Chondrocyte (in vitro differentiated cells): Measurements from ENCODE around the gene SIT1. TPM values are rescaled to one million over a fixed set of nuclear protein-coding genes. Genes with fewer than 3 reads are reported as not detected.

Source experiments
- DNase-seq: peaks from one replicate; pipeline ENCODE4 v3.0.0; 2021; ENCODE audit warnings: mixed read lengths, low spot score
- H3K27ac Mint-ChIP-seq: one replicate; pipeline ENCODE4 v1.8.0; 2021; ENCODE audit warnings: mild to moderate bottlenecking, moderate library complexity, mixed read lengths; ENCODE audit not compliant: unreplicated experiment
- H3K27me3 Mint-ChIP-seq: 2 replicates; pipeline ENCODE4 v1.8.0; 2021; ENCODE audit warnings: low read depth, mixed read lengths
- H3K36me3 Mint-ChIP-seq: 2 replicates; pipeline ENCODE4 v1.8.0; 2021; ENCODE audit warnings: low read depth, mixed read lengths
- H3K4me1 Mint-ChIP-seq: 2 replicates; pipeline ENCODE4 v1.8.0; 2021; ENCODE audit warnings: low read depth, mild to moderate bottlenecking, mixed read lengths
- H3K4me3 Mint-ChIP-seq: one replicate; pipeline ENCODE4 v1.8.0; 2021; ENCODE audit warnings: mild to moderate bottlenecking, moderate library complexity, mixed read lengths; ENCODE audit not compliant: unreplicated experiment
- H3K9me3 Mint-ChIP-seq: 2 replicates; pipeline ENCODE4 v1.8.0; 2021; ENCODE audit warnings: low read depth, mixed read lengths
- CTCF ChIP-seq: fragments of 200-600 bp; sonication (generic); IDR thresholded peaks from 2 replicates; pipeline ENCODE4 v1.5.0; 2021; ENCODE audit warnings: antibody characterized with exemption, mild to moderate bottlenecking, moderate library complexity
- total RNA-seq: library from RNA; stranded (reverse); gene quantifications from 3 replicates; pipeline ENCODE4 v1.2.1, GENCODE V29; 2021

SIT1 gene
- total RNA-seq, 1 donor from 2014 or later = not detected

GRCh38 chr9:35667939-35668338, 17.2 kb upstream of the SIT1 start:
- Mint-ChIP-seq H3K27me3 (no peaks in the 10 kb centered on the region), H3K27ac (no peak overlapping the region), H3K4me3 (no peak overlapping the region), H3K4me1 (peaks cover 50% of the 10 kb centered on the region), H3K36me3 (no peaks in the 10 kb centered on the region), H3K9me3 (no peaks in the 10 kb centered on the region)
- TF ChIP-seq CTCF = no peak
- no peak for DNase-seq

- Mint-ChIP-seq H3K36me3 (peaks cover 3% of the 10 kb centered on the region), H3K27me3 (no peaks in the 10 kb centered on the region), H3K4me3 (no peak overlapping the region), H3K27ac (no peak overlapping the region), H3K9me3 (no peaks in the 10 kb centered on the region), H3K4me1 (peaks cover 60% of the 10 kb centered on the region)
- TF ChIP-seq CTCF = no peak
- DNase-seq = no peak
These were observed 15.8 kb upstream of the SIT1 start for GRCh38 chr9:35666549-35666948.

- H3K4me3 Mint-ChIP-seq = peak overlapping the region; percentile 6
These were observed 15.3 kb upstream of the SIT1 start for GRCh38 chr9:35666045-35666444.

GRCh38 chr9:35665471-35665818, 14.7 kb upstream of the SIT1 start:
- Mint-ChIP-seq H3K4me1 (peaks cover 70% of the 10 kb centered on the region), H3K4me3 (peak overlapping the region; percentile 73), H3K9me3 (no peaks in the 10 kb centered on the region), H3K27me3 (no peaks in the 10 kb centered on the region), H3K36me3 (peaks cover 10% of the 10 kb centered on the region), H3K27ac (peak overlapping the region; percentile 51)
- no peak for TF ChIP-seq CTCF
- DNase-seq = no peak

More at GRCh38 chr9:35666045-35666444, 15.3 kb upstream of the SIT1 start:
- no peak for TF ChIP-seq CTCF
- DNase-seq = no peak
- Mint-ChIP-seq H3K27ac (peak overlapping the region; percentile 67), H3K4me1 (peaks cover 64% of the 10 kb centered on the region), H3K9me3 (no peaks in the 10 kb centered on the region), H3K36me3 (peaks cover 4% of the 10 kb centered on the region), H3K27me3 (no peaks in the 10 kb centered on the region)

- TF ChIP-seq CTCF = peak; percentile 64
- Mint-ChIP-seq H3K36me3 (peaks cover 10% of the 10 kb centered on the region), H3K9me3 (no peaks in the 10 kb centered on the region), H3K27ac (peak within 1 kb of the TSS; percentile 69), H3K4me3 (peak within 1 kb of the TSS; percentile 73), H3K27me3 (no peaks in the 10 kb centered on the region), H3K4me1 (peaks cover 75% of the 10 kb centered on the region)
- DNase-seq = no peak
These were observed 14.1 kb upstream of the SIT1 start, which contains the start of gene ARHGEF39 for GRCh38 chr9:35664531-35665470. TSS of gene ARHGEF39 (minus strand) at chr9:35665195. CDS start at chr9:35665169, 26 bp downstream.
